Measurements from ENCODE around the gene CDC42BPG.

CDC42BPG gene

DNA sequence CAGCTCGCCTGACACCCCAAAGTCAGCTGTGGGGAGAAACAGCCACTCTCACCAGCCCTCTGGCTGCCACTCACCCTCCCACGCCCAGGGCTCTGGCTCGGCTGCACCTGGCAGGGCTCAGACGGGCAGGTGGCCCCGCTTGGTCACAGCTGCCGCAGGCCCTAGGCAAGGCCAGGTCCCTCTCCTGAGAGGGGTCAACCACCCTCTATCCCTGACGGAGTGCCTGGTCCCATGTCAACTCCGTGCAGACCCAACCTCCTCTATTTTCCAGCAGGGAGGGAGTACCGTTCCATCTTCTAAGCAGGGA lies 43.3 kb downstream of the CDC42BPG start:
- Histone ChIP-seq H3K4me1 (ENCODE audit: control insufficient read depth, insufficient read depth, low read length, unreplicated experiment) (peaks cover 24% of the 10 kb centered on the region), H3K27me3 (ENCODE audit: insufficient read depth, low read length) (no peaks in the 10 kb centered on the region), H2AFZ (ENCODE audit: low read length, unreplicated experiment) (no peak overlapping the region), H3K4me3 (ENCODE audit: low read depth, low read length) (no peak overlapping the region), H3K36me3 (ENCODE audit: insufficient read depth, low read length) (no peaks in the 10 kb centered on the region), H3K79me2 (ENCODE audit: control insufficient read depth, insufficient read depth, low read length, unreplicated experiment) (no peaks in the 10 kb centered on the region), H3K27ac (ENCODE audit: low read depth, low read length) (no peak overlapping the region)

DNA sequence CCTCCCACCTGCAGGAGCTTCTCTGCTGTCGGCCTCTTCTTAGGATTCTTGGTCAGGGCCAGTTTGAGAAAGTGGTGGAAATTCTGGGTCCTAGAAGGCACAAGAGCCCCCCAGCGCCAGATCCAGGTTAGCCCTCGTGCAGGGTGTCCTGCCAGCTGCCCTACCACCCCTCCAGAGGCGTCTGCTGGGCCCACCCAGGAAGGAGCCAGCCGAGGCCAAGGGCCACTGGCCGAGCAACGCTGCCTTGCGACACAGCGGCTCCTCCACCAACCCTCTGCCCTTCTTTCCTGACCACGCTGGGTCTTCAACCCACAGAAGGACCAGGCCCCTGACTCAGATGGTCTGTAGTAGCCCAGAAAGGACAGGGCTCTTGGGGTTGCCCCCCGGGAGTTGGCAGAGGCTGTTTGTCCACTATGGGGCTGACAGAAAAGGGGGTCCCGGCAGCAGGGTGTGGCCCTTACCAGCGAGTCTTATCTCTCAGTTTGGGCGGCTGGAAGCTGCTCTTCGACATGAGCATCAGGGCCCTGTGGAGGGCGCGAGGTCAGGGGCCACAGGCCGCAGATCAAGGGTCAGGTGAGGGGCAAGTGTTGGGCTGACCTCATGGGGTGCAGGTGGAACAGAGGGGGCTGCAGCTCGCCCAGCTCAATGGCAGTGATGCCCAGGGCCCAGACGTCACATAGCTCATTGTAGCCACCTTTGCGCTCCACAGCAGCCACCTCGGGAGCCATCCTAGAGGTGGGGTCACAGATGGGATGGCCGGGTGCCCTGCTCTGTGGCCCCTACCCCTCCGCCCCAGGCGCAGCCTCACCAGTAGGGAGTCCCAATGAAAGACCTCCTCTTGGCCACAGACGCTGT lies 43.9 kb downstream of the CDC42BPG start:
- Histone ChIP-seq H3K36me3 (ENCODE audit: insufficient read depth, low read length) (no peaks in the 10 kb centered on the region), H2AFZ (ENCODE audit: low read length, unreplicated experiment) (no peak overlapping the region), H3K27ac (ENCODE audit: low read depth, low read length) (no peak overlapping the region), H3K79me2 (ENCODE audit: control insufficient read depth, insufficient read depth, low read length, unreplicated experiment) (no peaks in the 10 kb centered on the region), H3K27me3 (ENCODE audit: insufficient read depth, low read length) (no peaks in the 10 kb centered on the region), H3K4me3 (ENCODE audit: low read depth, low read length) (no peak overlapping the region), H3K4me1 (ENCODE audit: control insufficient read depth, insufficient read depth, low read length, unreplicated experiment) (peaks cover 24% of the 10 kb centered on the region)

DNA sequence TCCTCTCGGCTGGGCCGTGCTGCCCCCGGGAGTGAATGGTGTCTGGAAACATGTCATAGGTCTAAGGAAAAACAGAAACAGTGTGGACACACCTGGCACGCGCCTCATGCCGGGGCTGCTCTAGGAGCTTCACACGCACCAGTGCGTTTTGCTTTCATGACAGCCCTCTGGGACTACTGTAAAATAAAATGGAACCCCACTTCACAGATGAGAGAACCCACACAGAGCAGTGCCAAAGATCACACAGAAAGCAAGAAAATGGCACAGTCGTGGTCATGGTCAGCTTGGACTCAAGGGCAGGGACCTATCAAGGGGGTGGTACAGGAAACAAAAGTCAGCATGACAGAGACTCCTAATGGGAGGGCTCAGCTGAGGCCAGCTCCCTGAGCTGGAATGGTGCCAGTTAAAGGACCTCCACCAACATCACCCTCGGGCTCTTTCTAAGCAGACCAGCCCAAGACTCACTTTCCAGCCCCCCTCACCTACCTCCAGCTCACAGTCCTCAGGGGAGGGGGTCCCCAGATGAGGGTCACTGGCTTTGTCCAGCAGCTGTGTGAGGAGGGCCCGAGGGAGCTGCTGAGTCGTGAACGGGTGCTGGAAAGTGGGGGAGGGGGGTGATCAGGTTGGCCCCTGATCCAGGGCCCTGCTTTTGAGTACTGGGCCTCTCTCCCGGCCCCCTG lies 44.7 kb downstream of the CDC42BPG start:
- H3K79me2 ChIP-seq (ENCODE audit: control insufficient read depth, insufficient read depth, low read length, unreplicated experiment): no peaks in the 10 kb centered on the region
- no peaks in the 10 kb centered on the region for H3K36me3 ChIP-seq (ENCODE audit: insufficient read depth, low read length)
- no peak overlapping the region for H2AFZ ChIP-seq (ENCODE audit: low read length, unreplicated experiment)
- no peaks in the 10 kb centered on the region for H3K27me3 ChIP-seq (ENCODE audit: insufficient read depth, low read length)
- H3K27ac ChIP-seq (ENCODE audit: low read depth, low read length): no peak overlapping the region
- peaks cover 24% of the 10 kb centered on the region for H3K4me1 ChIP-seq (ENCODE audit: control insufficient read depth, insufficient read depth, low read length, unreplicated experiment)
- H3K4me3 ChIP-seq (ENCODE audit: low read depth, low read length): no peak overlapping the region

DNA sequence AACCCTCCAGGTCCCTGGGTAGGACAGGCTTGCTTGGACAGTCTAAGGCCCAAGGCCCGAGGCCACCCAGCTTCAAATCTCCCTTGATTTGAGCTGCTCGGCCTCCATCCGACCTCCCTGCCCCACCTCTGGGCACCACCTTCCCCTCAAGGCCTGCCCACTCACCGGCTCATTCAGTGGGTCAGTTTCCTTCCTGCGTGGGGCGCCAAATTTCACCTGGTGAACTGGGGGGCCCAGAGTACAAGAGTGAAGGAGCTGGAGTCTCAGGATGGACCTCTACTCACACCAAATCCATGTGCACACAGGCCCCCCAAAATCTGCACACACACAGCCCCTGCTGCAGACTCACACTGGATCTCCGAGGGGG lies 45.2 kb downstream of the CDC42BPG start:
- H3K27ac ChIP-seq (ENCODE audit: low read depth, low read length): no peak overlapping the region
- H3K36me3 ChIP-seq (ENCODE audit: insufficient read depth, low read length): no peaks in the 10 kb centered on the region
- H3K4me1 ChIP-seq (ENCODE audit: control insufficient read depth, insufficient read depth, low read length, unreplicated experiment): peaks cover 23% of the 10 kb centered on the region
- no peak overlapping the region for H2AFZ ChIP-seq (ENCODE audit: low read length, unreplicated experiment)
- no peaks in the 10 kb centered on the region for H3K27me3 ChIP-seq (ENCODE audit: insufficient read depth, low read length)
- H3K4me3 ChIP-seq (ENCODE audit: low read depth, low read length): no peak overlapping the region
- no peaks in the 10 kb centered on the region for H3K79me2 ChIP-seq (ENCODE audit: control insufficient read depth, insufficient read depth, low read length, unreplicated experiment)

DNA sequence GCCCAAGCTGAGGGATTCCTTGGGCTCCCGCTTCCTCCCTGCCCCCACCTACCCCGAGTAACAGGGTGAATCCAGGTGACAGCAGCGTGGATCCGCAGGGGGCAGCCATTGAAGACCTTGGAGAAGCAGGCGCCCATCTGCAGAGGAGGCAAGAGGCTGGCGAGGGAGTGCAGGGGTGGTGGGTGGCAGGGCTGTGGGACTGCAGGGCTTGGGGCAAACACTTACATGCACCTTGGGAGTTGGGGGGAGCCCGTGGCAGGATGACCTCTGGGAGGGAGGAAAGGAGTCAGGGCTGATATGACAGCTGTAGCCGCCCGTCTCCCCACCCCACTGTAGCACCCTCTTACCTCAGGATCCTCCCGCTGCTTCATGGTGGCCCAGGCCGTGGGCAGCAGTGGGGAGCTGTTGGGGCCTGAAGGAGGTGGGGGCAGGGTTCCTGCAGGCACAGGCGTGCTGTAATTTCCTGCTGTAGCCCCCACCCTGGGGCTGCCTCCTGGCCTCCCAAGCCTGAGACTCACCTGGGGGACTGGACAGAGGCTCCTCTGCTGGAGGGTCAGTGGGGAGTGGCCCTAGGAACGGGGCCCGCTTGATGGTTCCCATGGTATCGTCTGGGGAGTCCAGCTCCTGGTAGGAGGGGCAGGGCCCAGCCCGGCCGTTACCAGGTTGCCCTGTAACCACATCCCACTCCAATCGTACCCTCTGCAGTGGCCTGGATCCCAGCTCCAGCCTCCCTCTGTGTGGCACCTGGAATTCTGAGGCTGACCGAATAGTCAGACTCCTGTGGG lies 47.5 kb downstream of the CDC42BPG start:
- Histone ChIP-seq H3K4me3 (ENCODE audit: low read depth, low read length) (no peak overlapping the region), H3K36me3 (ENCODE audit: insufficient read depth, low read length) (no peaks in the 10 kb centered on the region), H3K27ac (ENCODE audit: low read depth, low read length) (no peak overlapping the region), H3K4me1 (ENCODE audit: control insufficient read depth, insufficient read depth, low read length, unreplicated experiment) (peaks cover 13% of the 10 kb centered on the region), H3K79me2 (ENCODE audit: control insufficient read depth, insufficient read depth, low read length, unreplicated experiment) (no peaks in the 10 kb centered on the region), H3K27me3 (ENCODE audit: insufficient read depth, low read length) (no peaks in the 10 kb centered on the region), H2AFZ (ENCODE audit: low read length, unreplicated experiment) (no peak overlapping the region)

DNA sequence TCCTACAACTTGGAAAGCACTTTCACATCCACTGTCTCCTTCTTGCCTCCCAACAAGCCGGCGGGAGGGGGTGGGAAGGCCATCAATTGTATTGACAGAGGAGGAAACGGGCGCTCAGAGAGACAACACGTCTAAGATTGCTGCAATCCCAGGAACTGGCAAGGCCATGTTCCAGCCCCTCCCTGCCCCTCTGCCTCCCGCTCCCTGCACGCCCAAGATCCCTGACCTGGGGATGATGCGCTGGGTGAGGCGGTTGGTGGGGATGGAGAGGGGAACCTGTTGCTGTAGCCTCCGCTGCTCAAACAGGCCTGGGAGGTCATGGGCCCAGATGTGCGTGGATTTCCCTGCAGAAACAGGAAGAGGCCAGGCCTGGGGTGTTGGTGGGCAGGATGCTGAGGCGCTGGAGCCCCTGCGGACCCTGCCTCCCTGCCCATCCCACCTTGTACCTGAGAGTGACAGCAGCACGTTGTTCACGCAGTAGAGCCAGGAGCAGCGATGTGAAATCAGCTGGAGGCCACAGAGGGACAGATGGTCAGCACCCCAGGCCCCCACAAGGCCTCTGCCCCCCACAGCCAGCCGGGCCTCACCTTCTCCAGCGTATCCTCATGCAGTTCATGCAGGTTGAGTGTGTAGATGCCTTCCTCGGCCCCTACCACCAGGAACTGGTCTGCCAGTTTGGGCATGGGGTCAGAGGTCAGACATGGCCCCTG lies 48.3 kb downstream of the CDC42BPG start:
- H3K27ac ChIP-seq (ENCODE audit: low read depth, low read length): no peak overlapping the region

DNA sequence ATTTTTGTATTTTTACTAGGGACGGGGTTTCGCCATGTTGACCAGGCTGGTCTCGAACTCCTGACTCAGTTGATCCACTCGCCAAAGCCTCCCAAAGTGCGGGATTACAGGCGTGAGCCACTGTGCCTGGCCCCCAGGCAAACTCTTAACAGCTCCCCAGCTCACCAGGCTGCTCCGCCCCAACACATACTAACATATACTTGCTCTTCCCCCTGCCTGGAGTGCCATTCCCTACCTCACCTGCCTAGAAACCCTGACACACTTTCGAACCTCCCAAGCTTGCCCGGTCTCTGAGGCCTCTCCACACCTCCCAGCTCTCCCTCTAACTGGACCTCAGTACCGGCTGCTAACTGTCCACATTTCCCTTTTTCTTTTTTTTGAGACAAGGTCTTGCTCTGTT lies 49.9 kb downstream of the CDC42BPG start:
- H3K4me3 ChIP-seq (ENCODE audit: low read depth, low read length): no peak overlapping the region
- no peaks in the 10 kb centered on the region for H3K79me2 ChIP-seq (ENCODE audit: control insufficient read depth, insufficient read depth, low read length, unreplicated experiment)
- H3K27ac ChIP-seq (ENCODE audit: low read depth, low read length): no peak overlapping the region
- no peak overlapping the region for H2AFZ ChIP-seq (ENCODE audit: low read length, unreplicated experiment)
- no peaks in the 10 kb centered on the region for H3K36me3 ChIP-seq (ENCODE audit: insufficient read depth, low read length)
- H3K4me1 ChIP-seq (ENCODE audit: control insufficient read depth, insufficient read depth, low read length, unreplicated experiment): peaks cover under 1% of the 10 kb centered on the region
- H3K27me3 ChIP-seq (ENCODE audit: insufficient read depth, low read length): no peaks in the 10 kb centered on the region

More for the DNA sequence above, 48.3 kb downstream of the CDC42BPG start:
- Histone ChIP-seq H3K27me3 (ENCODE audit: insufficient read depth, low read length) (no peaks in the 10 kb centered on the region), H3K36me3 (ENCODE audit: insufficient read depth, low read length) (no peaks in the 10 kb centered on the region), H3K4me3 (ENCODE audit: low read depth, low read length) (no peak overlapping the region), H3K4me1 (ENCODE audit: control insufficient read depth, insufficient read depth, low read length, unreplicated experiment) (peaks cover 9% of the 10 kb centered on the region), H2AFZ (ENCODE audit: low read length, unreplicated experiment) (no peak overlapping the region), H3K79me2 (ENCODE audit: control insufficient read depth, insufficient read depth, low read length, unreplicated experiment) (no peaks in the 10 kb centered on the region)

DNA sequence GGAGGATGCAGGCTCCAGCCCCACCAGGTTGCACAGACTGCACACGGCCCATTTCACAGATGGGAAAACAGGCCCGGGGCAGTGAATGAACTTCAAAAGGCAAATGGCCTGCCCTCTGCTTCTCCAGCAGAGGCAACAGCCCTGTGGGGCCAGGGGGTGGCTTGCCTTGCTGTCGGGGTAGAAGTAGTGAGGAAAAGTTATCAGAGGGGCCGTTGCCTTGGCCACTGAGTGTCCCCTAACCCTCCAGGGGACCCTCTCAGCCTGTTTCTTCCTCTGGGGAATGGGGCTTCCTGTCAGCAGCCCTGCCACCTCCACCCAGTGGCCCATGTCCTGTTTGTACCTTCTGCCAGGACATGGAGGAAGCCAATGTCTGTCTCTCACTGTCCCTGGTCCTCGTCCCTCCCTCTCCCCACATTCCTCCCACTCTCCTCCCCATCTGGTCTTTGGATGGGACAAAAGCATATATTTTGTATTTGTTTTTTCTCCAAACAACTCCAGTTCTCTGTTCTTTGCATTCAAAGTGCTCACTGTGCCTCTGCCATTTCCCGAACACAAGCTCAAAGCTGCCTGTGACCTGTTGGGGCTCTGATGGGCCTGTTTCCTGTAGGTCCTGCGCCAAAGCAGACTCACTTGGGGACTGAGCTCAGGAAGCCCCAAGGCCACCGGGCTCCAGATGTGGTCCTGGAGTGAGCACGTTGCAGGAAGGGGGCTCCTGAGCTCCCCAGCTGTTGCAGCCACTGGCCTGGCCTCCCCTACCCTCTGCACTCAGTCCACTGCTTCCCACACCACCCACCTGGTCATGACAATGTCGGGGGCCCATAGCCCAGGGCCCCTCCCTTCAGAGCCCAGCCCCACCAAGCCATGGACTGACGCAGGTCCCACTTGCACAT lies 50.9 kb downstream of the CDC42BPG start:
- no peaks in the 10 kb centered on the region for H3K36me3 ChIP-seq (ENCODE audit: insufficient read depth, low read length)

DNA sequence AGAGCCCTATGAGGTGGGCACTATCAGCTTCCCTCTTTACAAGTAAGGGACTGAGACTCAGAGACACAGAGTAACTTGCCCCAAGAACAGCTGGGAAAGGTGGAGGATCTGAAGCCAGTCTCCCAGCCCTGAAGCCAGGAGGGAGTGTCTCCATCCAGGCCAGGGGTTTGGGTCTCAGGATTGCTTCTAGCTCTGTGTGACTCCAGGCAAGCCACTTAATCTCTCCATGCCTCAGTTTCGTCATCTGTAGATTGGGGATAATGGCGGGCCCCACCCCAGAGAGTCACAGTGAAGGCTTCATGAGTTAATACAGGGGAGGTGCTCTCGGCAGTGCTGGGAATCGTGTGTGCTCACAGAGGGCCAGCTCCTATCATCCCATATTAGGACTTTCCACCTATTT lies 52.0 kb downstream of the CDC42BPG start:
- Histone ChIP-seq H3K4me3 (ENCODE audit: low read depth, low read length) (no peak overlapping the region), H3K4me1 (ENCODE audit: control insufficient read depth, insufficient read depth, low read length, unreplicated experiment) (no peaks in the 10 kb centered on the region), H3K36me3 (ENCODE audit: insufficient read depth, low read length) (no peaks in the 10 kb centered on the region), H2AFZ (ENCODE audit: low read length, unreplicated experiment) (no peak overlapping the region), H3K79me2 (ENCODE audit: control insufficient read depth, insufficient read depth, low read length, unreplicated experiment) (no peaks in the 10 kb centered on the region), H3K27ac (ENCODE audit: low read depth, low read length) (no peak overlapping the region), H3K27me3 (ENCODE audit: insufficient read depth, low read length) (no peaks in the 10 kb centered on the region)

More for the DNA sequence above, 50.9 kb downstream of the CDC42BPG start:
- H3K27me3 ChIP-seq (ENCODE audit: insufficient read depth, low read length): no peaks in the 10 kb centered on the region
- no peaks in the 10 kb centered on the region for H3K79me2 ChIP-seq (ENCODE audit: control insufficient read depth, insufficient read depth, low read length, unreplicated experiment)
- no peak overlapping the region for H3K27ac ChIP-seq (ENCODE audit: low read depth, low read length)
- no peaks in the 10 kb centered on the region for H3K4me1 ChIP-seq (ENCODE audit: control insufficient read depth, insufficient read depth, low read length, unreplicated experiment)
- no peak overlapping the region for H3K4me3 ChIP-seq (ENCODE audit: low read depth, low read length)
- H2AFZ ChIP-seq (ENCODE audit: low read length, unreplicated experiment): no peak overlapping the region

Data from ACC112 (cell line).